Keratinocyte (primary cell): ENCODE results near the gene PLPPR2.

ENCODE experiments used
- CTCF ChIP-seq, 3 experiments: IDR thresholded peaks in 1 of 3; conservative IDR thresholded peaks in 1 of 3; optimal IDR thresholded peaks in 1 of 3; 2 replicates in 2 of 3; 3 replicates in 1 of 3; pipeline versions ENCODE3 to v1.5.1; 2011; ENCODE audit warnings: low read length in 3 of 3, mild to moderate bottlenecking in 3 of 3, moderate library complexity in 2 of 3, control low read depth in 1 of 3, inconsistent platforms in 1 of 3; ENCODE audit not compliant: insufficient read depth in 2 of 3; ENCODE audit errors: extremely low read depth in 1 of 3
- EZH2 ChIP-seq: IDR thresholded peaks from one replicate; pipeline ENCODE4 v1.6.1; 2012; ENCODE audit warnings: inconsistent platforms, mild to moderate bottlenecking, low read length, moderate library complexity

- TF ChIP-seq CTCF (optimal IDR thresholded peaks at IDR 0.05 in 1 of 3, IDR thresholded peaks at IDR 0.05 in 1 of 3, conservative IDR thresholded peaks at IDR 0.05 in 1 of 3; ENCODE audit: extremely low read depth in 1 of 3, insufficient read depth in 2 of 3, low read length in 3 of 3) (no peak), EZH2 (no peak)
Observed at GRCh38 chr19:11325544-11325943, 29.7 kb upstream of the PLPPR2 start.
